GM19467 (cell line): ENCODE measurements around the gene RRP1B.
"Not testable (repeated sequence)": the region's sequence is repeated elsewhere in the genome, so short reads cannot be mapped to it uniquely, and the experiment has no call there.

ENCODE experiments used
- ATAC-seq: cut with Tn5 transposase; IDR thresholded peaks from one replicate; pipeline ENCODE4 v1.9.1; 2021; ENCODE audit warnings: mild to moderate bottlenecking, moderate library complexity; ENCODE audit not compliant: unreplicated experiment

RRP1B gene, protein sequence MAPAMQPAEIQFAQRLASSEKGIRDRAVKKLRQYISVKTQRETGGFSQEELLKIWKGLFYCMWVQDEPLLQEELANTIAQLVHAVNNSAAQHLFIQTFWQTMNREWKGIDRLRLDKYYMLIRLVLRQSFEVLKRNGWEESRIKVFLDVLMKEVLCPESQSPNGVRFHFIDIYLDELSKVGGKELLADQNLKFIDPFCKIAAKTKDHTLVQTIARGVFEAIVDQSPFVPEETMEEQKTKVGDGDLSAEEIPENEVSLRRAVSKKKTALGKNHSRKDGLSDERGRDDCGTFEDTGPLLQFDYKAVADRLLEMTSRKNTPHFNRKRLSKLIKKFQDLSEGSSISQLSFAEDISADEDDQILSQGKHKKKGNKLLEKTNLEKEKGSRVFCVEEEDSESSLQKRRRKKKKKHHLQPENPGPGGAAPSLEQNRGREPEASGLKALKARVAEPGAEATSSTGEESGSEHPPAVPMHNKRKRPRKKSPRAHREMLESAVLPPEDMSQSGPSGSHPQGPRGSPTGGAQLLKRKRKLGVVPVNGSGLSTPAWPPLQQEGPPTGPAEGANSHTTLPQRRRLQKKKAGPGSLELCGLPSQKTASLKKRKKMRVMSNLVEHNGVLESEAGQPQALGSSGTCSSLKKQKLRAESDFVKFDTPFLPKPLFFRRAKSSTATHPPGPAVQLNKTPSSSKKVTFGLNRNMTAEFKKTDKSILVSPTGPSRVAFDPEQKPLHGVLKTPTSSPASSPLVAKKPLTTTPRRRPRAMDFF

DNA sequence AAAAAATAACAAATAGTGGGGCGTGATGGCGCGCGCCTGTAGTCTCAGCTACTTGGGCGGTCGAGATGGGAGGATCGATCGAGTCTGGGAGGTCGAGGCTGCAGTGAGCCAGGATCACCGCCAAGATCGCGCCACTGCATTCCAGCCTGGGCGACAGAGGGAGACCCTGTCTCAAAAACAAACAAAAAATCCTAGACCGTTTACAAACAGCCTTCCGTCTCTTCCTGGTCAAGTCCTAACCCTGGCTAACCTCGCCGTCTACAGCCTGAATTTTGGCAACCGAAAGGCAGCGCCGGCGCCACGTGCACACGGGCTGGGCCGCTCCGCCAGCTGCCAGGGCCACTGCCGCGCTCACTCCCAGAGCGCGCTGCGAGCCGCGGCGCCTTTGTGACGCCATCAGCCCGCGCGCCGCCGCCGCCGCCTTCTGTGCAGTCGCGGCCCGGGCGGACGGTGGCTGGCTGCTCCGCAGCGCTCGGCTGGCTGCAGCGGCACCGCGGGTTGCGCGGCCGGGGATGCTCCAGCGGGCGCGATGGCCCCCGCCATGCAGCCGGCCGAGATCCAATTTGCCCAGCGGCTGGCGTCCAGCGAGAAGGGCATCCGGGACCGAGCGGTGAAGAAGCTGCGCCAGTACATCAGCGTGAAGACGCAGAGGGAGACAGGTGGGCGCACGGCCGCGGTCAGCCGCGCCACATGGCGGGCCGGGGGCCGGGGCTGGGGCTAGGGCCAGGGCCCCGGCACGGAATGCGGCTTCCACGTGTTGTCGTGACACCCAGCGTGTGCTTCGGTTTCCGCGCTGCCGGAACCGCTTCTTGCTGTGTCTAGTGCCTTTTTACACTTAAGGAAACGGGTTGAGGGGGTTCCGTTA, at the start of gene RRP1B, which contains the start of gene HSF2BP:
TSS of gene RRP1B (plus strand) at position 425 of the 865 bp plus-strand sequence. CDS start at position 530, 105 bp downstream.
TSS of gene HSF2BP (minus strand) at position 353 of the 865 bp plus-strand sequence. CDS start 1,392 bp downstream, outside the sequence.
- ATAC-seq = peak; percentile 72

DNA sequence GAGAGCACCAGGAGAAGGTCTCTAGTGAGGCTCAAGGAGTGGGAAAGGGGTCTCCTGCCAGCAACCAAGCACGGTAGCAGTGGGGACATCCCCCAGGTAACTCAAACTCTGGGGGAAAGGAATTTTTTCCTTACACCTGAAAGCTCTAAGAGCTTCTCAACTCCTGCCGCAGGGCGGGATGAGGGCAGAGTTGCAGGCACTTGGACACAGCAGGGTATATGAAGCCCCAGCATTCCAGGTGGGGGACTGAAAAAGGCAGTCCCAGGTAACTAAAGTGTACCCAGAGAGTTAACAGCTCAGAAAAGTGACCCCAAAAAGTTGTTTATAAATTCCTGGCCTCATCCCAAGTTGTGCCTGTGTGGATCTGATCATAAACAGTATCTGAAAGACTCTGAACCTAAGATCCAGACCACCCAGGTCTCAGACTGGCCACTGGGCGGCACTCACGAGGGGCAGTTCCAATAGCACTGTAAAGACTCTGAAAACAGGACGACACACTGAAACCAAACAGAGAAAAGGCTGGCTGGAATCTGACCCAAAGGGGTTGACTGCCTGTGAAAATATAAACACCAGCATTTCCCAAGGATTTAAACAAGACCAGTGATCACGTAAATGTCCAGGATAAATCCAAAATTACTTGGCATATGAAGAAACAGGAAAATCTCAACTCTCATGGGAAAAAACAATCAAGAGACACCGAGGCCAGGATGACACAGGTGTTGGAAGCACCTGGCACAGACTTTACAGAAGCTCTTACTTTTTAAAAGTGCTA, 47.6 kb upstream of the RRP1B start:
- ATAC-seq = no peak

DNA sequence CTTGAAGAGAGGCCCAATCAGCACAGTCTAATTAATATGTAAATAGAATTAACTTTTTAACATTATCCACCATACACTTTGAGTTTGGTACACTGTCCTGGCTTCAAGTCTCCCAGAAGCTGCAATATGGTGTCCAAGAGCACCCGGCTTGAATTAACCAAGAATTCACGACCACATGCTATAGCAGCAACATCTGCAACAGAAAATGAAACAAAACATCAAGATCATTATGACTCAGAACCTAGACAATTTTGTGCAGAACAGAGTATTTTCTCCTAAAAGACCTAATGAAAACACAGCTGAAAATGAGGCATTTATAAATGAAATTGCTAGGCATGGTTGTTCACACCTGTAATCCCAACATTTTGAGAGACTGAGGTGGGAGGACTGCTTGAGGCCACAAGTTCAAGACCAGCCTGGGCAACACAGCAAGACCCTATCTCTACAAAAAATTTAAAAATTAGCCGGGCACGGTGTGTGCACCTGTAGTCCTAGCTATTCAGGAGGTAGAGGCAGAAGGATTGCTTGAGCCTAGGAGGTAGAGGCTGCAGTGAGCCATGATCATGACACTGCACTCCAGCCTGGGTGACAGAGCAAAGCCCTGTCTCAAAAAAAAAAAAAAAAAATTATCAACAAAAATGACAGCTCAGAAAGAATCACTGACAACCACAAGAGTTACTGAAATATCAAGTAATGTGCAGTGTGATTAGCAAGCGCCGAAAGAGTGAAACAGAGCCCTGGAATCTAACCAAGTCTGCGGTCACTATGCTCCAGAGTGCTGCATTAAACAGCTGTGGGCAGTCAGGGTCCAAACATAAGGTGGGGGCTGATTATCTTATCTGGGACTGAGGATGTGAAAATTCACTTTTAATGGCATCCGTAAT, 45.4 kb upstream of the RRP1B start:
- ATAC-seq = no peak

DNA sequence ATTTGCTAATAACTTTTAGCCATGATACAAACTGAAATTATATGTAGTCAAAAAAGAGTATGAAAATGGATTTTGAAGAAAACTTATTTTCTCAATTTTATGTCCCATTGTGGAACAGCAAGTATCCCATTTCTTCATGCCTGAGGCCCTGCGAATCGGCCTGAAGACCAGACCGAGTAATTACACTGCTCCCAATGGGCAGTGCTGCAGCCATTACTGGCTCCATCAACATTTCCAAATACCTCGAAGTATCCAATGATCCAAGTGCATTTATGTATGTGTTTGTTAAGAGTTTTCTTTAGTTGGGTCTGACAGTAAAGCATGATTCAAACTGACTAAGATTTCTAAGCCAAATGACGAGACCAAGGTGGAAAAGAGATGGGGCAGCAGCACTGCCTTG, 44.5 kb upstream of the RRP1B start:
- ATAC-seq = no peak

DNA sequence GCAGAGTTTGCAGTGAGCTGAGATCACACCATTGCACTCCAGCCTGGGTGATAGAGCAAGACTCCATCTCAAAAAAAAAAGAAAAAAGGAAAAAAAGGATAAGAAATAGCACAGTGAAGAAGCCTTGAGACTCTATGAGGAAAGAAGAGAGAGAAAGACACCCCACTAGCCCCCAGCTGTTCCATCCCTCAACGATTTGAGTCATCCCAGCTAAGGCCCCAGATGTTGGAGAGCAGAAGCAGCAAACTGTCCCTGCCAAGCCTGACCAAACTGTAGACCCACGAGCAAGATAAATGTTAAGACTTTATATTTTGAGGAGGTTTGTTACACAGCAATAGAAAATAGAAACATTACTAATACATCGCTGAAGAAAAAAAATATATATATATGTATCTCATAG, 42.5 kb upstream of the RRP1B start:
- ATAC-seq = not testable (repeated sequence)

DNA sequence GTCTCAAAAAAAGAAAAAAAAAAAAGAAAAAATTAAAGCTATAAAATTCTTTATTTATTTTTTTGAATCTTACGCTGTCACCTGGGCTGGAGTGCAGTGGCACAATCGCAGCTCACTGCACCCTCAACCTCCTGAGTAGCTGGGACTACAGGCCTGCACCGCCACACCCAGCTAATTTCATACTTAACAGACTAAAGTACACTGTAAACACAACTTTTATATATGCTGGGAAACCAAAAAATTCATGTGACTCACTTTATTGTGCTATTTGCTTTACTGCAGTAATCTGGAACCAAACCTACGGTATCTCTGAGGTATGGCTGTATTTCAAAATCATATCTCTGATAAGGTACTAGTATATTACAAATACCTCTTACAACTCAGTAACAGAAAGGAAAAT, 40.4 kb upstream of the RRP1B start:
- no peak for ATAC-seq

DNA sequence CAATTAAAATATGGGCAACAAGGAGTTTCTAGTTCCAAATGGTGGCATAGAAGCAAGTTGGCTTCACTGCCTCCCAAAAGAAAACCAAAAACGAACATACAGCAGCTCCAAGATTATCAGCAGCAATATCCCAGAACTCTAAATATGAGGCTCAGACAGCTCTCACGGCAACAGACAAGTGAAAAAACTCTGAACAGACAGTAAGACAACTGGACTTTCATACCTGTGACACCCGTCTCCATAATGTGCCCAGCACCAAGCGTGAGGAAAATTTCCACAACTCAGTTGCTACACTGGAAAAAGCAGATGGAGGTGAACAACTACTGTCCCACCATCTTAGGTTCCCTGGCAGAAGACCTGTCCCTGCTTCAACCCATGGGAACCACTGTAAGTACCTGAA, 40.0 kb upstream of the RRP1B start:
- ATAC-seq = no peak

DNA sequence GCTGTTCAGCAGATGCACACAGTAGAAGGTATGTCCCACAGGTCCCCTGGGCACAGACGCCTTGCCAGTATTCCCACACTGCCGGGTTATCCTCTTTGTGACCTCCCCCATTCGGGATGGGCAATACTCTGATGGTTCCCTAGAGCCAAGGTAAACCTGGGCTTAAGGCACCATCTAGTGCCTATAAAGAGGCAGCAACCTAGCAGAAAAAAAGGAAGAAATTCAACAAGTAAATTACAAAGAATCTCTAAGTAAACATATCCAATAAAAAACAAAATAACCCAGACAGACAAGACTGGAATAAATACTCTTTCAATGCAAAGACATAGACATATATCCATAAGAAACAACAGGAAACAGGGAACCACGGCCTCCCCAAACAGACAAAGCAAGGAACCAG, 39.5 kb upstream of the RRP1B start:
- ATAC-seq = no peak

DNA sequence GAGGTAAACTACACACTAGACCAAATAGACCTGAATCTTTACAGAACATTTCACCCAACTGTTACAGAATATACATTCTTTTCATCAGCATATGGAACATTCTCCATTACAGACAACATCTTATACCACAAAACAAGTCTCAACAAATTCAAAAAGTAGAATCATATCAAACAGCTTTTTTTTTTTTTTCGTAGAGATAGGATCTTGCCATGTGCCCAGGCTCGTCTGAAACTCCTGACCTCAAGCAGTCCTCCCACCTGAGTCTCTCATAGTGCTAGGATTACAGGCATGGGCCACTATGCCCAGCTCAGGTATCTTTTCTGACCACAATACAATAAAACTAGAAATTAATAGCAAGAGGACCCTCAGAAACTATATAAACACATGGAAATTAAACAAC, 36.6 kb upstream of the RRP1B start:
- ATAC-seq = no peak

DNA sequence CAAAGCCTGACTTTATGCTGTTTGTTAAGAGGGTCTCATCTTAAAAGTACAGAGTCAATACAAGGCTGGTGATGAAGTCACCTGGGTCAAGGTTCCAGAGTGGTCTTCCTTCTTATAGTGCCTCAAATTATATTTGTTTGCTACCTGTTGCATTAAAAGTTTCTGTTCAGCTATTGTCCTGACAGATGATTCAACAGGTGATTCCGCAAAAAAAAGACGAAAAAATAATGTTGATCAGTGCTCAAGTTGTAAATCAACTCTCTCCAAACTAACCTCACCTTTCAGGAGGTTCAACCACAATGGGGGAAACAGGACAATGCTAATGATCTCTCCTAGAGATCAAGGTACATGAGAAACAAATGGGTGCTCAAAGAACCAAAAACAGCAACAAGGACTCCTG, 35.8 kb upstream of the RRP1B start:
- no peak for ATAC-seq

DNA sequence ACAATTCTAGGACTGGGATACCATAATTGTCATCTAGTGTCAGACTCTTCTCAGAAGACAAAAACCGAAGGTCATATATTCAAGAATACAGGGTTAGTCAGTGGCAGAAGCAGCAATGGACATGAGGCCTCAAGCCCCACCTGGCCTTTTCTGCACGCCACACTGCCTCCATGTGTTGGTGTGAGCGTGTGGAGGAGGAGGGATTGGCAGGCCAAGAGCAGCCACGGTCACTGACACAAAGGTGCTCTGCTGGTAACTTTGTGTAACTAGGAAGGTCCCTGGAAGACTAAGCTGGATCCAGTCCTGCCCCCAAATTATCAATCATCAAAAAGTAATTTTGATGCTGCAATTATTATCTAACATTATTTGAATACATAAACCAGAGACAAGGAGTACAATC, 35.0 kb upstream of the RRP1B start:
- no peak for ATAC-seq

DNA sequence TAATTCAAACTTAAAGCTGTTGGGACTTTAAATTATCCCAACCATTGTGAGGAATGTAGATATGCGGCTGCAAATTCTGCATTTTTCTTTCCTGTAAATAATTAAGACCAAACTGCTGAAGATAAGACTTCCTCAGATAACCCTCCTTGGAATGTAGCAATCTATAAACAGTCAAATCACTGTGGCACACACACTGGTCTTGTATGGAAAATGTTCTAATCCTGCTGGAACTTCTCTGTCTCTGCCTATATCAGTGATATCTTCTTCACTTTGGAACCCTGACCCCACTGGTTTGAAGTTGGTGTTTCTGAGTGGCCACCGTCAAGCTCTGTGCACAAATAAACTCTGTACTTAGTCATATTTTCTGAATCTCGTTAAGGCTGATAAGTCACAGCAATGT, 33.0 kb upstream of the RRP1B start:
- no peak for ATAC-seq

DNA sequence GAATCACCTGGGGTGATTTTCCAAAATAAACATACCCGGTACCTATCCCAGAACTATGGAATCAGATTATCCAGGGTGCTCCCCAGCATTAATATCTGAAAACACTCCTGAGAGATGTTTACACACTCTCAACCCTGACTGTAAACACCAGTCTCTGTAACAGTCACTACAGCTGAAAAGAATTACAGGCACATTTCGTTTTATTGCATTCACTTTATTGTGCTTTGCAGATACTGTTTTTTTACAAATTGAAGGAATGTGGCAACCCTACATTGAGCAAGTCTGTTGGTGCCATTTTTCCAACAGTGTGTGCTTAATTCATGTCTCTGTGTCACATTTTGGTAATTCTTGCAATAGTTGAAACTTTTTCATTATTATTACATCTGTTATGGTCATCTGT, 31.8 kb upstream of the RRP1B start:
- no peak for ATAC-seq

DNA sequence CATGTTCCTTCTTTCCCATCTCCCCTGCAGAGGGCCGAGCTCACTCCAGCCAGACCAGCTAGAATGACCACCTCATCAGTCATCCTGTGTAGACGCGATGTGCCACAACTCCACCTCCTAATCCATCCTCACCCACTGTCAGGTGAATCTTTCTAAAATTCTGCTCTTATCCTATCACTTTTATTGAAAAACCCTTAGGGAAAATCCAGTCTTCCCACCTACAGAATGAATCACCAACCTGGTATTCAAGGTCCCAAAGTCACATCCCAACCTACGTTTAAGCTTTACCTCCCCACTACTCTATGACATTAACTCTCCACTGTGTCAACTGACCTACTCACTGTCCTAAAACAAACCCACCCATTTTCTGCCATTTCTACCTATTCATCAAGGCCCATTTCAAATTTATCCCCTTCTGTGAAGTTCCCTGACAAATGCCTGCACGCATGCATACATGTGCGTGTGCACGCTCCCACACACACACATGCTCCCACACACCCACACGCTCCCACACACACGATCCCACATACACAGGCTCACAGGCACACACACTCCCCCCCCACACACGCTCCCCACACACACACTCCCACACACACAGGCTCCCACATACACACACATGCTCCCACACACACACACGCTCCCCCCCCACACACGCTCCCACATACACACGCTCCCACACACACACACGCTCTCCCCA, 27.8 kb upstream of the RRP1B start:
- ATAC-seq = no peak

DNA sequence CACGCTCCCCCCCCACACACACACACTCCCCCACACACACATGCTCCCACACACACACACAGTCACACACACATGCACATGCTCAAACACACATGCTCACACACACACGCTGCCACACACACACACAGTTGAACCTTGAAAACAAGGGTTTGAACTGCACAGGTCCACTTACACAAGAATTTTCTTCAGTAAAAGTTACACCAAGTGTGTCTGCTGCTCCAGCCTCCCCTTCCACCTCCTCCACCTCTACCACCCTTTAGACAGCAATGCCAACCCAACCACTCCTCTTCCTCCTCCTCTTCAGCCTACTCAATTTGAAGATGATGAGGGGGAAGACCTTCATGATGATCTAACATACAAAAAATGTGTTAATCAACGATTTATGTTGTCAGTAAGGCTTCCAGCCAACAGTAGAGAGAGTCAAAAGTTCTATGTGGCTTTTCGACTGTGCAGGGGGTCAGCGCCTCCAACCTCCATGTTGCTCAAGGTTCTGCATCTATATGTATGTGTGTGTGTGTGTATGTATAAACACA, 26.9 kb upstream of the RRP1B start:
- no peak for ATAC-seq

DNA sequence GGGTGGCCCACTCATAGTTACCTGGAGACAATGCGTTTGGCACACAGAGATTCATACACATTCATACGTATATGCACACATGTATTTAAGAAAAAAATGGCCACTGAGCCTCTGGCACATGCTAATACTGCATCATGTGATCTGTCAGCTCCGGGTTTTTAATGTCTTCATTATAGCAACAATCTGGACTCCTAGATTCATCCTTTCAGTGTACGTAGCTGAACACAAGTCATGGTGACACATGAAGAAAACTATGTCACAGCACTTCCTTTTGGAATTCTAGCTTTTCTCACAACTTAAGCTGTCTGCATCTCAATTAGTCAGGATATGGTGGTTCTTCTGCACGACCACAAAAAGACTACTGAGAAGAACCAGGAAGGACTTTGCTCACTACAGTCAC, 24.7 kb upstream of the RRP1B start:
- no peak for ATAC-seq

DNA sequence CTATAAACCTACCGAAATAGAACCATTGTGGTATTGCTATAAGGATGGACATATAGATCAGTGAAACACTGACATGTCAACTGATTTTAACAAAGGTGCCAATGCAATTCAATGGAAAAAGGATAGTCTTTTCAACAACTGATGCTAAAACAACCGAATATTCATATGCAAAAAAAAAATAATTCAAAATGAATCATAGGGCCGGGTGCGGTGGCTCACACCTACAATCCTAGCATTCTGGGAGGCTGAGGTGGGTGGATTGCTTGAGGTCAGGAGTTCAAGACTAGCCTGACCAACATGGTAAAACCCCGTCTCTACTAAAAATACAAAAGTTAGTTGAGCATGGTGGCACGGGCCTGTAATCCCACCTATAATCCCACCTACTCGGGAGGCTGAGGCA, 23.9 kb upstream of the RRP1B start:
- ATAC-seq = no peak

DNA sequence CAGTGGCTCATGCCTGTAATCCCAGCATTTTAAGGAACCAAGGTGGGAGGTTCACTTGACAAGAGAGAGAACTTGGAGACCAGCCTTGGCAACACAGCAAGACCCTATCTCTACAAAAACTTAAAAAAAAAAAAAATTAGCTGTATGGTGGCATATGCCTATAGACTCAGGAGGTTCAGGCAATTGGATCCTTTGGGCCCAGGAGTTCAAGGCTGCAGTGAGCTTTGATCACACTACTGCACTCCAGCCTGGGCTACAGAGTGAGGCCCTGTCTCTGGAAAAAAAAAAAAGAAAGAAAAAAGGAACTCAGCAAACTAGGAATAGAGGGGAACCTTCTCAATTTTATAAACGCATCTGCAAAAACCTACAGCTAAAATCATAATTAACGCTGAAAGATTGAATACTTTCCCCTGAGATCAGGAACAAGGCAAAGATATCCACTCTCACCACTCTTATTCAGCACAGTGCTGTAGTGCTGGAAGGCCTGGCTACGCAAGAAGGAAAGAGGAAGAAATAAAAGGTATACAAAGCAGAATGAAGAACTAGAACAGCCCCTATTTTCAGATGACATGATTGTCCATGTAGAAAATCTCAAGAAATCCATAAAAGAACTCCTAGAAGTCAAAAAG, 21.7 kb upstream of the RRP1B start:
- ATAC-seq = no peak
